Measurements from ENCODE around the gene SLC7A6.

The SLC7A6 gene

DNA sequence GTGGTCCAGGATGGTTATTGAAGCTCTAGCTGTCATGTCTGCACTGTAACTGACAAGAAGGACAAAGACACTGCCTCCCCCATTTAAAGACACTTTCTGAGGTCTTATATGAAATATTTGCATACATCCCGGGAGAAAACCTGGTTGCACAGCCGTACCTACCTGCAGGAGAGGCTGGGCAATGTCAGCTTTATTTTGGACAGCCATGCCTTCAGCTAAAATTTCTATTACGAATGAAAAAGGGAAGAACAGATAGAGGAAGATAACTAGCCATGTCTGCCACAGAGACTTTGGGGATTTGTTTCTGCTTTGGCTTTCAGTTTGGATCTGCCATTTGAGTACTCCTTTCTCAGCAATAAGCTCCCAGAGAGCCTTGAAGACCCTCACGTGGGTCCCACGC, 19.0 kb downstream of the SLC7A6 start:
- peak overlapping the region; percentile 20 for H3K4me3 ChIP-seq (replicated peaks; ENCODE audit: low read depth, low read length)
- DNase-seq (ENCODE audit: extremely low read depth, insufficient read length) = no peak

GRCh38 chr16:68283801-68284598, 19.7 kb downstream of the SLC7A6 start:
- Histone ChIP-seq H3K27me3 (replicated peaks; ENCODE audit: control insufficient read depth, insufficient read depth, low read length) (no peaks in the 10 kb centered on the region), H3K36me3 (ENCODE audit: control insufficient read depth, insufficient read depth, low read length) (peaks cover 16% of the 10 kb centered on the region), H3K4me3 (replicated peaks; ENCODE audit: low read depth, low read length) (peak overlapping the region; percentile 20)
- TF ChIP-seq, protein P1, sequence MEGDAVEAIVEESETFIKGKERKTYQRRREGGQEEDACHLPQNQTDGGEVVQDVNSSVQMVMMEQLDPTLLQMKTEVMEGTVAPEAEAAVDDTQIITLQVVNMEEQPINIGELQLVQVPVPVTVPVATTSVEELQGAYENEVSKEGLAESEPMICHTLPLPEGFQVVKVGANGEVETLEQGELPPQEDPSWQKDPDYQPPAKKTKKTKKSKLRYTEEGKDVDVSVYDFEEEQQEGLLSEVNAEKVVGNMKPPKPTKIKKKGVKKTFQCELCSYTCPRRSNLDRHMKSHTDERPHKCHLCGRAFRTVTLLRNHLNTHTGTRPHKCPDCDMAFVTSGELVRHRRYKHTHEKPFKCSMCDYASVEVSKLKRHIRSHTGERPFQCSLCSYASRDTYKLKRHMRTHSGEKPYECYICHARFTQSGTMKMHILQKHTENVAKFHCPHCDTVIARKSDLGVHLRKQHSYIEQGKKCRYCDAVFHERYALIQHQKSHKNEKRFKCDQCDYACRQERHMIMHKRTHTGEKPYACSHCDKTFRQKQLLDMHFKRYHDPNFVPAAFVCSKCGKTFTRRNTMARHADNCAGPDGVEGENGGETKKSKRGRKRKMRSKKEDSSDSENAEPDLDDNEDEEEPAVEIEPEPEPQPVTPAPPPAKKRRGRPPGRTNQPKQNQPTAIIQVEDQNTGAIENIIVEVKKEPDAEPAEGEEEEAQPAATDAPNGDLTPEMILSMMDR (IDR thresholded peaks at IDR 0.05; ENCODE audit: insufficient read depth, low read length, poor library complexity, severe bottlenecking) = no peak
- peak; percentile 31 for DNase-seq (ENCODE audit: extremely low read depth, insufficient read length)

More for the DNA sequence above, 19.0 kb downstream of the SLC7A6 start:
- no peaks in the 10 kb centered on the region for H3K27me3 ChIP-seq (replicated peaks; ENCODE audit: control insufficient read depth, insufficient read depth, low read length)
- TF ChIP-seq, protein P1 (IDR thresholded peaks at IDR 0.05; ENCODE audit: insufficient read depth, low read length, poor library complexity, severe bottlenecking) = no peak
- H3K36me3 ChIP-seq (ENCODE audit: control insufficient read depth, insufficient read depth, low read length) = peaks cover 15% of the 10 kb centered on the region

DNA sequence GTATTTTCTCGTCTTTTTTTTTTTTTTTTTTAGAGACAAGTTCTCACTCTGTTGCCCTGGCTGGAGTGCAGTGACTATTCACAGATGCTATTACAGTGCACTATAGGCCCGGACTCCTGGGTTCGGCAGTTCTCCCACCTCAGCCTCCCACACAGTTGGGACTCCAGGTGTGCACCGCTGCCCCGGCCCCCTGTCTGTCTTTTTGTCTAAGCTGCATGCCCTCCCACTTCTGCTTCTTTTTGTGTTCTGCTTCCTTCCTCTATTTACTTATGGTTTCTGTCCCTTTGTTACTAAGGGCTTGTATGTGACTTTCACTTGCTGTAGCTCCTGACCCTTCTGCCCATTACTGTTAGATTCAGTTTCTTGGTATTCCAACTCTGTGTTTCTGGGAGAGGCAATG, 20.5 kb downstream of the SLC7A6 start:
- Histone ChIP-seq H3K36me3 (ENCODE audit: control insufficient read depth, insufficient read depth, low read length) (peaks cover 18% of the 10 kb centered on the region), H3K4me3 (replicated peaks; ENCODE audit: low read depth, low read length) (no peak overlapping the region; the same call in 1 of the 2 replicates), H3K27me3 (replicated peaks; ENCODE audit: control insufficient read depth, insufficient read depth, low read length) (no peaks in the 10 kb centered on the region)
- TF ChIP-seq, protein P1 (IDR thresholded peaks at IDR 0.05; ENCODE audit: insufficient read depth, low read length, poor library complexity, severe bottlenecking) = no peak
- peak; percentile 78 for DNase-seq (ENCODE audit: extremely low read depth, insufficient read length)

GRCh38 chr16:68285683-68286082, 21.4 kb downstream of the SLC7A6 start:
- Histone ChIP-seq H3K27me3 (replicated peaks; ENCODE audit: control insufficient read depth, insufficient read depth, low read length) (no peaks in the 10 kb centered on the region), H3K36me3 (ENCODE audit: control insufficient read depth, insufficient read depth, low read length) (peaks cover 23% of the 10 kb centered on the region), H3K4me3 (replicated peaks; ENCODE audit: low read depth, low read length) (no peak overlapping the region)
- TF ChIP-seq, protein P1 (IDR thresholded peaks at IDR 0.05; ENCODE audit: insufficient read depth, low read length, poor library complexity, severe bottlenecking) = no peak
- no peak for DNase-seq (ENCODE audit: extremely low read depth, insufficient read length)

DNA sequence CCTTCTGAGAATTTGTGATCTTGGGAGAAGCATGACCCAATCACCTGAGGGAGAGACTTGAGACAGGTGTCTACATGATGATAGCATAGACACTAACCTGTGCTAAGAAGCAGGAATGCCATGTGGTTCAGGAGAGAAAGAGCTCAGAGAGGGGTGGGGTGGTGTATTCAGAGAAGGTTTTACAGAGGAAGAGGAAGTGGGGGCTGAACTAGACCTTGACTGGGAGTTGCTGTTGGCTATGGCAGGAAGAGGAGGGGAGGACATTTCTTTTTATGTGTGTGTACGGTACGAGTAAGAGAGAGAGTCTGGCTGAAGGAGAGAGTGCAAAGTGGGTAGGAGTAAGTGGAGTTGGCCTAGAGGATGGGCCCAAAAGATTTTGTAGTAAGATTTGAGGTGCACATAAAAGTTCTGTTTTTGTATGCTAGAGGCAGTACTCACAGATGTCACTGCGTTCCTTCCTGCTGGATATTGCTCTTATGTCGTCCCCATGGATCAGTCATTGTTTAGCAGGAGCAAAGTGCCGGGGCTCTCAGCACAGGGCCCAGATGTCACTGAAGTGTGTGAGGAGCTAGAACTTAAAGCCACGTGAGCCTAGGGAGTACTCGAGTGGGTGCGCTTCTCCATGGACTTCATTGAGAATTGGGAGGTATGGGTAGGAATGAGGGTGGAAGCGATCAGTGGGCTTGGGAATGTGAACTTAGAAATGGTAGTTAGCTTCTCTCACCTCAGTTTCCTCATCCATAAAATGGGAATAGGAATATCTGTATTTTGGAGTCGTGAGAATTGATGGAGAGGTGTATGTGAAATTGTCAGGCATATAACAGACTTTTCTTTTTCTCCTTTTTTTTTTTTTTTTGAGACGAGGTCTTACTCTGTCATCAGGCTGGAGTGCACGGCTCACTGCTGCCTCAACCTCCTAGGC, 22.1 kb downstream of the SLC7A6 start:
- DNase-seq (ENCODE audit: extremely low read depth, insufficient read length) = no peak
- TF ChIP-seq, protein P1 (IDR thresholded peaks at IDR 0.05; ENCODE audit: insufficient read depth, low read length, poor library complexity, severe bottlenecking) = no peak
- H3K4me3 ChIP-seq (replicated peaks; ENCODE audit: low read depth, low read length) = no peak overlapping the region
- H3K27me3 ChIP-seq (replicated peaks; ENCODE audit: control insufficient read depth, insufficient read depth, low read length) = no peaks in the 10 kb centered on the region
- peaks cover 26% of the 10 kb centered on the region for H3K36me3 ChIP-seq (ENCODE audit: control insufficient read depth, insufficient read depth, low read length)

All from GM06990 (cell line).